ENCODE measurements around the gene FOXO1.

FOXO1 gene

GRCh38 chr13:40539576-40540327 is 126.7 kb downstream of the FOXO1 start:
- no peak for DNase-seq

- DNase-seq: no peak
These were observed 129.1 kb downstream of the FOXO1 start for GRCh38 chr13:40537146-40537895.

- no peak for DNase-seq
These were observed 129.9 kb downstream of the FOXO1 start for GRCh38 chr13:40536443-40537113.

- DNase-seq: no peak
These were observed 131.1 kb downstream of the FOXO1 start for GRCh38 chr13:40535345-40535836.

GRCh38 chr13:40534456-40534855 is 132.0 kb downstream of the FOXO1 start:
- no peak for DNase-seq

GRCh38 chr13:40533072-40533471 is 133.4 kb downstream of the FOXO1 start:
- no peak for DNase-seq

GRCh38 chr13:40530961-40531360 is 135.5 kb downstream of the FOXO1 start:
- DNase-seq: no peak

GRCh38 chr13:40528881-40529280 is 137.6 kb downstream of the FOXO1 start:
- DNase-seq: no peak

GRCh38 chr13:40527914-40528313 is 138.5 kb downstream of the FOXO1 start:
- DNase-seq: no peak

- no peak for DNase-seq
These were observed 144.2 kb downstream of the FOXO1 start for GRCh38 chr13:40522282-40522681.

GRCh38 chr13:40520916-40521315 is 145.5 kb downstream of the FOXO1 start:
- no peak for DNase-seq

- DNase-seq: no peak
These were observed 146.8 kb downstream of the FOXO1 start for GRCh38 chr13:40519637-40520036.

GRCh38 chr13:40518481-40518882 is 148.0 kb downstream of the FOXO1 start:
- no peak for DNase-seq

GRCh38 chr13:40517486-40518480 is 148.7 kb downstream of the FOXO1 start:
- DNase-seq: no peak

GRCh38 chr13:40515702-40516101 is 150.7 kb downstream of the FOXO1 start:
- DNase-seq: no peak

- DNase-seq: no peak
These were observed 151.6 kb downstream of the FOXO1 start for GRCh38 chr13:40514802-40515201.

- DNase-seq: no peak
These were observed 156.6 kb downstream of the FOXO1 start for GRCh38 chr13:40509876-40510275.

- DNase-seq: no peak
These were observed 157.6 kb downstream of the FOXO1 start for GRCh38 chr13:40508767-40509342.

- DNase-seq: no peak
These were observed 158.3 kb downstream of the FOXO1 start for GRCh38 chr13:40508127-40508526.

GRCh38 chr13:40506592-40507446 is 159.6 kb downstream of the FOXO1 start:
- DNase-seq: no peak

All from NCI-H1436 (cell line).